H1 (cell line): Measurements from ENCODE around the gene WNT7A.

Source experiments
- BACH1 ChIP-seq: IDR thresholded peaks from 2 replicates; pipeline ENCODE4 v1.6.1; 2012; ENCODE audit warnings: low read length, improper control_type of control experiment
- BCL11A ChIP-seq, 2 experiments: IDR thresholded peaks; one replicate each; pipeline ENCODE4 v1.6.1; 2011; ENCODE audit warnings: low read depth in 2 of 2, low read length in 2 of 2, mild to moderate bottlenecking in 2 of 2
- CHD2 ChIP-seq: IDR thresholded peaks from 2 replicates; pipeline ENCODE4 v1.6.1; 2012; ENCODE audit warnings: low read length, improper control_type of control experiment
- EGR1 ChIP-seq: IDR thresholded peaks from 2 replicates; pipeline ENCODE4 v1.6.1; 2011; ENCODE audit warnings: low read depth, low read length, borderline replicate concordance
- KDM5A ChIP-seq: fragments of 200-600 bp; IDR thresholded peaks from 2 replicates; pipeline ENCODE4 v1.7.1; 2012; ENCODE audit warnings: mild to moderate bottlenecking, low read length, inconsistent platforms, mixed read lengths
- PHF8 ChIP-seq: fragments of 200-600 bp; sonication (generic); conservative IDR thresholded peaks from 2 replicates; pipeline ENCODE4 v1.7.1; 2012; ENCODE audit warnings: low read depth, mild to moderate bottlenecking, inconsistent platforms, low read length, moderate library complexity
- POLR2A ChIP-seq, 2 experiments: IDR thresholded peaks; 1 replicate in 1 of 2; 2 replicates in 1 of 2; pipeline ENCODE4 v1.6.1; 2011; ENCODE audit warnings: low read depth in 2 of 2, low read length in 2 of 2, mild to moderate bottlenecking in 2 of 2; ENCODE audit errors: control extremely low read depth in 1 of 2
- SP1 ChIP-seq: IDR thresholded peaks from 2 replicates; pipeline ENCODE4 v1.6.1; 2011; ENCODE audit warnings: low read depth, low read length
- TAF1 ChIP-seq: IDR thresholded peaks from 2 replicates; pipeline ENCODE4 v1.6.1; 2011; ENCODE audit warnings: mild to moderate bottlenecking, low read depth, low read length
- YY1 ChIP-seq: IDR thresholded peaks from 2 replicates; pipeline ENCODE4 v1.6.1; 2011; ENCODE audit warnings: low read depth, mild to moderate bottlenecking, low read length
- TF ChIP-seq, protein P1 (sequence below): IDR thresholded peaks from 2 replicates; pipeline ENCODE4 v1.6.1; 2012; ENCODE audit warnings: low read length, inconsistent platforms
- TF ChIP-seq, protein P2 (sequence below), 3 experiments: IDR thresholded peaks; 1 replicate in 2 of 3; 2 replicates in 1 of 3; pipeline versions ENCODE4 v1.5.1 to v1.6.1; 2011; ENCODE audit warnings: low read length in 3 of 3, mild to moderate bottlenecking in 3 of 3, inconsistent platforms in 2 of 3, low read depth in 1 of 3, moderate library complexity in 1 of 3; ENCODE audit not compliant: insufficient read depth in 1 of 3; ENCODE audit errors: control extremely low read depth in 1 of 3

DNA sequence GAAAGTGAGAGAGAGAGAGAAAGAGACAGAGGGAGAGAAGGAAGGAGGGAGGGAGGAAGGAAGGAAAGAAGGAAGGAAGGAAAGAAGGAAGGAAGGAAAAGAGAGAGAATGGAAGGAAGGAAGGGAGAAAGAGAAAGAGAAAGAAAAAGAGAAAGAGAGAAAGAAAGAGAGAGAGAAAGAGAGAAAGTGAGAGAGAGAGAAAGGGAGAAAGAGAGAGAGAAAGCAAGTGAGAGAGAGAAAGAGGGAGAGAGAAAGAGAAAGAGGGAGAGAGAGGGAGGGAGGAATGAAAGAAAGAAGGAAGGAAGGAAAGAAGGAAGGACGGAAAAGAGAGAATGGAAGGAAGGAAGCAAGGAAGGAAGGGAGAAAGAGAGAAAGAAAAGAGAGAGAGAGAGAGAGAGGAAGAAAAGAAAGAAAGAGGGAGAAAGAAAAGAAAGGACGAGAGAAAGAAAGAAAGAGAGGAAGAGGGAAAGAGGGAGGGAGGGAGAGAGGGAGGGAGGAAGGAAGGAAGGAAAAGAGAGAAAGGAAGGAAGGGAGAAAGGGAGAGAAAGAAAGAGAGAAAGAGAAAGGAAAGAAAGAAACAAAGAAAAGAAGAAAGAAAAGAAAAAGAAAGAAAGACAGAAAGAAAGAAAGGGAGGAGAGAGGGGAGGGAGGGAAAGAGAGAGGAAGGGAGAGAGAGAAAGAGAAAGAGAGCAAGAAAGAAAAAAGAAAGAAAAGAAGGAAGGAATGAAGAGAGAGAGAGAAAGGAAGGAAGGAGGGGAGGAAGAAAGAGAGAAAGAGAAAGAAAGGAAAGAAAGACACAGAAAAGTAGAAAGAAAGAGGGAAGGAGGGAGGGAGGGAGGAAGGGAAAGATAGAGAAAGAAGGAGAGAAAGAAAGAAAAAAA lies 10.8 kb downstream of the WNT7A start:
- TF ChIP-seq, protein P1, sequence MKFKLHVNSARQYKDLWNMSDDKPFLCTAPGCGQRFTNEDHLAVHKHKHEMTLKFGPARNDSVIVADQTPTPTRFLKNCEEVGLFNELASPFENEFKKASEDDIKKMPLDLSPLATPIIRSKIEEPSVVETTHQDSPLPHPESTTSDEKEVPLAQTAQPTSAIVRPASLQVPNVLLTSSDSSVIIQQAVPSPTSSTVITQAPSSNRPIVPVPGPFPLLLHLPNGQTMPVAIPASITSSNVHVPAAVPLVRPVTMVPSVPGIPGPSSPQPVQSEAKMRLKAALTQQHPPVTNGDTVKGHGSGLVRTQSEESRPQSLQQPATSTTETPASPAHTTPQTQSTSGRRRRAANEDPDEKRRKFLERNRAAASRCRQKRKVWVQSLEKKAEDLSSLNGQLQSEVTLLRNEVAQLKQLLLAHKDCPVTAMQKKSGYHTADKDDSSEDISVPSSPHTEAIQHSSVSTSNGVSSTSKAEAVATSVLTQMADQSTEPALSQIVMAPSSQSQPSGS: no peak
- TF ChIP-seq, protein P2, sequence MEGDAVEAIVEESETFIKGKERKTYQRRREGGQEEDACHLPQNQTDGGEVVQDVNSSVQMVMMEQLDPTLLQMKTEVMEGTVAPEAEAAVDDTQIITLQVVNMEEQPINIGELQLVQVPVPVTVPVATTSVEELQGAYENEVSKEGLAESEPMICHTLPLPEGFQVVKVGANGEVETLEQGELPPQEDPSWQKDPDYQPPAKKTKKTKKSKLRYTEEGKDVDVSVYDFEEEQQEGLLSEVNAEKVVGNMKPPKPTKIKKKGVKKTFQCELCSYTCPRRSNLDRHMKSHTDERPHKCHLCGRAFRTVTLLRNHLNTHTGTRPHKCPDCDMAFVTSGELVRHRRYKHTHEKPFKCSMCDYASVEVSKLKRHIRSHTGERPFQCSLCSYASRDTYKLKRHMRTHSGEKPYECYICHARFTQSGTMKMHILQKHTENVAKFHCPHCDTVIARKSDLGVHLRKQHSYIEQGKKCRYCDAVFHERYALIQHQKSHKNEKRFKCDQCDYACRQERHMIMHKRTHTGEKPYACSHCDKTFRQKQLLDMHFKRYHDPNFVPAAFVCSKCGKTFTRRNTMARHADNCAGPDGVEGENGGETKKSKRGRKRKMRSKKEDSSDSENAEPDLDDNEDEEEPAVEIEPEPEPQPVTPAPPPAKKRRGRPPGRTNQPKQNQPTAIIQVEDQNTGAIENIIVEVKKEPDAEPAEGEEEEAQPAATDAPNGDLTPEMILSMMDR (IDR thresholded peaks at IDR 0.05; ENCODE audit: control extremely low read depth in 1 of 3, insufficient read depth in 1 of 3, low read depth in 1 of 3, low read length in 3 of 3): no peak
- TF ChIP-seq BCL11A (IDR thresholded peaks at IDR 0.05; ENCODE audit: low read depth in 2 of 2, low read length in 2 of 2) (no peak), POLR2A (IDR thresholded peaks at IDR 0.05; ENCODE audit: control extremely low read depth in 1 of 2, low read depth in 2 of 2, low read length in 2 of 2) (no peak), CHD2 (no peak), YY1 (no peak), KDM5A (no peak), EGR1 (no peak), BACH1 (no peak), SP1 (no peak), TAF1 (no peak), PHF8 (no peak)
